ENCODE data around the gene SHMT2. TPM values are rescaled to one million over a fixed set of nuclear protein-coding genes. Genes with fewer than 3 reads are reported as not detected.

Gene SHMT2
- total and polyA plus RNA-seq, 9 of the 15 experiments (the other 6 are each of a cell fraction or from before 2014, with no cell fraction given): 46.1 to 319 (median 115) TPM

GRCh38 chr12:57185403-57185802, 44.1 kb upstream of the SHMT2 start:
- Histone ChIP-seq H3K79me2 (ENCODE audit: control insufficient read depth, insufficient read depth, low read length) (no peaks in the 10 kb centered on the region), H3K4me1 (replicated peaks in 1 of 2; ENCODE audit: control insufficient read depth in 2 of 2, insufficient read depth in 2 of 2, low read length in 2 of 2) (peaks cover 0 to 27% of the 10 kb centered on the region in 2 experiments; a peak in 3 of 5 replicates), H3K9me3 (replicated peaks; ENCODE audit: control insufficient read depth, insufficient read depth, low read depth, low read length) (no peaks in the 10 kb centered on the region), H3K9ac (ENCODE audit: insufficient read depth in 1 of 2, low read depth in 2 of 2, low read length in 2 of 2) (no peak overlapping the region), H3K27me3 (ENCODE audit: control insufficient read depth in 2 of 2, insufficient read depth in 2 of 2, low read length in 2 of 2) (peaks cover 48 to 78% of the 10 kb centered on the region in 2 experiments), H3K27ac (ENCODE audit: extremely low read depth, low read depth, low read length) (no peak overlapping the region), H4K20me1 (replicated peaks; ENCODE audit: control insufficient read depth, insufficient read depth, low read length) (peaks cover 13% of the 10 kb centered on the region), H3K4me3 (no peak overlapping the region), H3K4me2 (ENCODE audit: insufficient read depth, low read length) (no peak overlapping the region), H2AFZ (ENCODE audit: low read depth, low read length) (no peak overlapping the region), H3K9me1 (ENCODE audit: control insufficient read depth, insufficient read depth, low read length) (peaks cover 5% of the 10 kb centered on the region), H3K36me3 (ENCODE audit: control insufficient read depth, insufficient read depth, low read length) (no peaks in the 10 kb centered on the region)
- WGBS (ENCODE audit: insufficient coverage, low coverage, missing lambda C conversion rate): 12% methylated on average over 25 of the region's 25 CpGs
- intact Hi-C loops (cut with micrococcal nuclease) (no loop called here), in situ Hi-C loops (cut with MboI) (loop anchor here (10.0 kb wide), 1 partner anchor 431 kb away; the partner anchor contains the start of gene PRIM1)
- ChIA-PET POLR2A (interaction anchor here (0.7 to 1.3 kb wide), 4 partner anchors 19 to 206 kb away, joined by 3 to 6 read pairs (median 3); partner anchors contain the start of gene NEMP1), CTCF (ENCODE audit: low intra/inter-chr PET ratio) (interaction anchor here (1.7 kb wide), 1 partner anchor 61 kb away, joined by 4 read pairs; no protein-coding TSS in a partner anchor)
- TF ChIP-seq HOXB6 (CRISPR knock-in tag; IDR thresholded peaks at IDR 0.05; ENCODE audit: borderline replicate concordance) (no peak), TEAD2 (tag; IDR thresholded peaks at IDR 0.05) (no peak), PRPF4 (IDR thresholded peaks at IDR 0.05; ENCODE audit: insufficient read depth, low read depth, low read length, poor library complexity, severe bottlenecking) (no peak), ETV1 (tag; conservative IDR thresholded peaks at IDR 0.05; ENCODE audit: low read depth) (no peak), E2F3 (CRISPR knock-in tag; IDR thresholded peaks at IDR 0.05) (no peak), CC2D1A (IDR thresholded peaks at IDR 0.05) (no peak), PHB2 (IDR thresholded peaks at IDR 0.05; ENCODE audit: low read depth) (no peak), CEBPG (CRISPR knock-in tag; IDR thresholded peaks at IDR 0.05) (no peak), CEBPG (tag; conservative IDR thresholded peaks at IDR 0.05 in 1 of 2, IDR thresholded peaks at IDR 0.05 in 1 of 2) (no peak), SOX6 (IDR thresholded peaks at IDR 0.05) (no peak), HNRNPH1 (optimal IDR thresholded peaks at IDR 0.05; ENCODE audit: low read depth, low read length) (no peak), ZNF134 (CRISPR knock-in tag; conservative IDR thresholded peaks at IDR 0.05) (no peak), ILK (tag; IDR thresholded peaks at IDR 0.05; ENCODE audit: borderline replicate concordance, low read depth) (no peak), BDP1 (IDR thresholded peaks at IDR 0.05; ENCODE audit: insufficient read depth, insufficient read length) (no peak), ZNF263 (CRISPR knock-in tag; IDR thresholded peaks at IDR 0.05; ENCODE audit: borderline replicate concordance) (no peak), NONO (IDR thresholded peaks at IDR 0.05; ENCODE audit: low read depth in 2 of 2, low read length in 1 of 2) (no peak), SP1 (CRISPR knock-in tag; IDR thresholded peaks at IDR 0.05) (no peak), ZNF707 (CRISPR knock-in tag; conservative IDR thresholded peaks at IDR 0.05) (no peak), ZNF764 (CRISPR knock-in tag; IDR thresholded peaks at IDR 0.05; ENCODE audit: low read depth) (no peak), TGIF2 (CRISPR knock-in tag; IDR thresholded peaks at IDR 0.05) (no peak)
- no peak for DNase-seq (ENCODE audit: extremely low read depth in 1 of 4, low spot score in 3 of 4)
- no peak for FAIRE-seq
- no peak for ATAC-seq
- no TSS peak for BruUV-seq (replicated peaks)

All from K562 (cell line).